Caco-2 (cell line): ENCODE results near the gene USP26. TPM values are rescaled to one million over a fixed set of nuclear protein-coding genes. Genes with fewer than 3 reads are reported as not detected.
A peak's percentile ranks its signal among the peaks of the same experiment; 100 is the strongest.
"Not testable (repeated sequence)": the region's sequence is repeated elsewhere in the genome, so short reads cannot be mapped to it uniquely, and the experiment has no call there.

Experiments used
- BruUV-seq: library from RNA; stranded (reverse); fragments of 400-500 nt; replicated peaks from 2 replicates; lab custom pipeline; 2021; lab: Mats Ljungman, UMichigan
- CTCF ChIA-PET: fragments of 300-600 bp; sonication (Branson Sonifier 250); formaldehyde crosslinking; loops from one replicate; lab custom pipeline; 2022; ENCODE audit warnings: antibody characterized with exemption; lab: Charles Lee
- POLR2A ChIA-PET: fragments of 300-600 bp; sonication (Branson Sonifier 250); formaldehyde crosslinking; loops from one replicate; lab custom pipeline; 2022; ENCODE audit warnings: antibody characterized with exemption; lab: Charles Lee
- DNase-seq, 2 experiments: peaks; one replicate each; pipeline versions ENCODE4 v3.0.0 to v3.0.0-alpha.2; 2020 to 2022
- H3K27me3 ChIP-seq: replicated peaks from 2 replicates; pipeline ENCODE4 v1.6.0; 2011; ENCODE audit warnings: low read length; ENCODE audit not compliant: control insufficient read depth, insufficient read depth
- H3K36me3 ChIP-seq: 2 replicates; pipeline ENCODE4 v1.5.1; 2011; ENCODE audit warnings: low read length; ENCODE audit not compliant: control insufficient read depth, insufficient read depth
- H3K4me1 ChIP-seq: fragments of 250-450 bp; sonication (Bioruptor Pico); 2 replicates; pipeline ENCODE4 v1.5.1; 2020; ENCODE audit warnings: mild to moderate bottlenecking
- H3K4me3 ChIP-seq: 2 replicates; pipeline ENCODE4 v1.5.1; 2011; ENCODE audit warnings: low read depth, mild to moderate bottlenecking, control low read depth, low read length
- H3K9me3 ChIP-seq: fragments of 250-450 bp; sonication (Bioruptor Pico); 2 replicates; pipeline ENCODE4 v1.5.1; 2020; ENCODE audit warnings: mild to moderate bottlenecking, moderate library complexity
- H3K27ac Mint-ChIP-seq: one replicate; pipeline ENCODE4 v1.8.0; 2022; ENCODE audit warnings: mixed read lengths; ENCODE audit not compliant: unreplicated experiment
- H3K27me3 Mint-ChIP-seq: one replicate; pipeline ENCODE4 v1.8.0; 2022; ENCODE audit warnings: mixed read lengths; ENCODE audit not compliant: insufficient read depth, unreplicated experiment
- H3K36me3 Mint-ChIP-seq: one replicate; pipeline ENCODE4 v1.8.0; 2022; ENCODE audit warnings: mild to moderate bottlenecking, mixed read lengths; ENCODE audit not compliant: insufficient read depth, unreplicated experiment
- H3K4me1 Mint-ChIP-seq: one replicate; pipeline ENCODE4 v1.8.0; 2022; ENCODE audit warnings: low read depth, mixed read lengths; ENCODE audit not compliant: unreplicated experiment
- H3K4me3 Mint-ChIP-seq: one replicate; pipeline ENCODE4 v1.8.0; 2022; ENCODE audit warnings: mild to moderate bottlenecking, moderate library complexity, mixed read lengths; ENCODE audit not compliant: unreplicated experiment
- H3K9me3 Mint-ChIP-seq: one replicate; pipeline ENCODE4 v1.8.0; 2022; ENCODE audit warnings: mixed read lengths; ENCODE audit not compliant: unreplicated experiment
- CTCF ChIP-seq, 2 experiments: fragments of 200-600 bp in 1 of 2; IDR thresholded peaks; 1 replicate in 1 of 2; 2 replicates in 1 of 2; pipeline versions ENCODE4 v1.5.1 to v1.8.0; 2011 to 2022; ENCODE audit warnings: antibody characterized with exemption in 1 of 2, control low read depth in 1 of 2, inconsistent platforms in 1 of 2, low read depth in 1 of 2, low read length in 1 of 2, mild to moderate bottlenecking in 1 of 2, moderate library complexity in 1 of 2; ENCODE audit not compliant: insufficient read depth in 1 of 2, severe bottlenecking in 1 of 2, unreplicated experiment in 1 of 2
- intact Hi-C: fragments of 100-400 bp; cut with micrococcal nuclease; formaldehyde crosslinking; loops from one replicate; pipeline ENCODE4 v1.10.0; 2022; ENCODE audit not compliant: unreplicated experiment
- total RNA-seq: library from RNA; stranded (reverse); gene quantifications from 2 replicates; pipeline ENCODE4 v1.2.3, GENCODE V29; 2022

Gene USP26
- total RNA-seq, 1 experiment from 2014 or later: not detected

- no peaks in the 10 kb centered on the region for H3K36me3 ChIP-seq
- H3K4me1 ChIP-seq: no peaks in the 10 kb centered on the region
- DNase-seq: no peak
- Mint-ChIP-seq H3K4me1 (no peaks in the 10 kb centered on the region), H3K27me3 (no peaks in the 10 kb centered on the region), H3K27ac (no peak overlapping the region), H3K36me3 (no peaks in the 10 kb centered on the region), H3K9me3 (no peaks in the 10 kb centered on the region), H3K4me3 (no peak overlapping the region)
- intact Hi-C loops: loop anchor here (1.0 to 10.0 kb wide), 3 partner anchors 48 to 169 kb away; partner anchors contain the start of gene USP26
- TF ChIP-seq CTCF (IDR thresholded peaks at IDR 0.05; ENCODE audit: insufficient read depth in 1 of 2, low read depth in 1 of 2, low read length in 1 of 2, severe bottlenecking in 1 of 2, unreplicated experiment in 1 of 2): no peak
- ChIA-PET CTCF (interaction anchor here (0.7 to 1.8 kb wide), 3 partner anchors 41 to 170 kb away, joined by 3 to 7 read pairs (median 3); no protein-coding TSS in a partner anchor), POLR2A (interaction anchor here (0.5 kb wide), 1 partner anchor 1946 kb away, joined by 6 read pairs; no protein-coding TSS in a partner anchor)
- no TSS peak for BruUV-seq
- H3K27me3 ChIP-seq: no peaks in the 10 kb centered on the region
- H3K4me3 ChIP-seq: no peak overlapping the region
- H3K9me3 ChIP-seq: no peaks in the 10 kb centered on the region
Observed at GRCh38 chrX:133046601-133047000, 50.3 kb downstream of the USP26 start.

- Histone ChIP-seq H3K4me1 (no peaks in the 10 kb centered on the region), H3K4me3 (no peak overlapping the region), H3K27me3 (no peaks in the 10 kb centered on the region), H3K36me3 (no peaks in the 10 kb centered on the region), H3K9me3 (no peaks in the 10 kb centered on the region)
- peak; percentile 15 to 48 for TF ChIP-seq CTCF (IDR thresholded peaks at IDR 0.05; ENCODE audit: insufficient read depth in 1 of 2, low read depth in 1 of 2, low read length in 1 of 2, severe bottlenecking in 1 of 2, unreplicated experiment in 1 of 2)
- ChIA-PET CTCF (interaction anchor here (0.7 to 1.8 kb wide), 3 partner anchors 41 to 171 kb away, joined by 3 to 7 read pairs (median 3); no protein-coding TSS in a partner anchor), POLR2A (interaction anchor here (0.5 kb wide), 1 partner anchor 1947 kb away, joined by 6 read pairs; no protein-coding TSS in a partner anchor)
- DNase-seq: peak in 1 of 2 experiments; percentile 28
- intact Hi-C loops: loop anchor here (1.0 to 10.0 kb wide), 3 partner anchors 49 to 169 kb away; partner anchors contain the start of gene USP26
- no peaks in the 10 kb centered on the region for H3K36me3 Mint-ChIP-seq
- no peaks in the 10 kb centered on the region for H3K4me1 Mint-ChIP-seq
- no peaks in the 10 kb centered on the region for H3K27me3 Mint-ChIP-seq
- no peak overlapping the region for H3K27ac Mint-ChIP-seq
- no peak overlapping the region for H3K4me3 Mint-ChIP-seq
- no TSS peak for BruUV-seq
- no peaks in the 10 kb centered on the region for H3K9me3 Mint-ChIP-seq
Observed at GRCh38 chrX:133045986-133046385, 50.9 kb downstream of the USP26 start.

- H3K4me1 ChIP-seq, H3K36me3 ChIP-seq, H3K27me3 ChIP-seq, H3K9me3 ChIP-seq, H3K4me3 Mint-ChIP-seq, H3K27ac Mint-ChIP-seq, H3K27me3 Mint-ChIP-seq, DNase-seq, H3K4me3 ChIP-seq, CTCF ChIA-PET, H3K36me3 Mint-ChIP-seq, H3K4me1 Mint-ChIP-seq, BruUV-seq: not testable (repeated sequence)
- POLR2A ChIA-PET: interaction anchor here (0.7 kb wide), 1 partner anchor 63 kb away, joined by 3 read pairs; no protein-coding TSS in a partner anchor
- peaks cover 17% of the 10 kb centered on the region for H3K9me3 Mint-ChIP-seq
- intact Hi-C loops: loop anchor here (10.0 kb wide), 1 partner anchor 51 kb away; the partner anchor contains the start of gene USP26
Observed at GRCh38 chrX:133044145-133044786, 52.6 kb downstream of the USP26 start.
